NCI-H128 (cell line): ENCODE measurements around the gene FLG.
"Not testable (repeated sequence)": the region's sequence is repeated elsewhere in the genome, so short reads cannot be mapped to it uniquely, and the experiment has no call there.

Source experiments
- DNase-seq: peaks from one replicate; lab custom pipeline; 2025; ENCODE audit not compliant: unreplicated experiment; lab: John Stamatoyannopoulos, UW

The FLG gene

DNA sequence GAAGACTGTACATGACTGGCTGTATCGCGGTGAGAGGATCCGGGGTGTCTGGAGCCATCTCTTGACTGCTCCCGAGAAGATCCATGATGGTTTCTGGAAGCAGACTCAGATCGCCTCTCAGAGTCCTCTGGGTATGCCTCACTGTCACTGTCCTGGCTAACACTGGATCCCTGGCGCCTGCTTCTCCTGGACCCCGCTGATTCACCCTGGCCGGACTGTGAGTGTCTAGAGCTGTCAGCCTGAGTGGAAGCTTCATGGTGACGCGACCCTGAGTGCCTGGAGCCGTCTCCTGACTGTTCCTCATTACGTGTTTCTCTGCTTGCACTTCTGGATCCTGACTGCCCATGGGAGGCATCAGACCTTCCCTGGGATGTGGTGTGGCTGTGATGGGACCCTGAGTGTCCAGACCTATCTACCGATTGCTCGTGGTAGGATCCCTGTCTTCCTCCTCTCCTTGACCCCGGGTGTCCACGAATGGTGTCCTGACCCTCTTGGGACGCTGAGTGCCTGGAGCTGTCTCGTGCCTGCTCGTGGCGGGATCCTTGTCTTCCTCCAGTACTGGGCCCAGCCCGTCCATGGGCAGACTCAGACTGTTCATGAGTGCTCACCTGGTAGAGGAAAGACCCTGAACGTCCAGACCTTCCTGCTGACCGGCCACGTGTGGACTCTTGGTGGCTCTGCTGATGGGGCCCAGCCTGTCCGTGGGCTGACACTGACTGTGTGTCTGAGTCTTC, 21.7 kb downstream of the FLG start:
- DNase-seq, result not testable (repeated sequence)

DNA sequence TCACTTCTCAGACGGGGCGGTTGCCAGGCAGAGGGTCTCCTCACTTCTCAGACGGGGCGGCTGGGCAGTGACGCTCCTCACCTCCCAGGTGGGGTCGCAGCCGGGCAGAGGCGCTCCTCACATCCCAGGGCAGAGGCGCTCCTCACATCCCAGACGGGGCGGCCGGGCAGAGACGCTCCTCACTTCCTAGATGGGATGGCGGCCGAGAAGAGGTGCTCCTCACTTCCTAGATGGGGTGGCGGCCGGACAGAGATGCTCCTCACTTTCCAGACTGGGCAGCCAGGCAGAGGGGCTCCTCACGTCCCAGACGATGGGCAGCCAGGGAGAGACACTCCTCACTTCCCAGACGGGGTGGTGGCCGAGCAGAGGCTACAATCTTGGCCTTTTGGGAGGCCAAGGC, 68.6 kb downstream of the FLG start:
- DNase-seq, result not testable (repeated sequence)
